Mucosa of descending colon (tissue), 3 donors: ENCODE results near the gene SDHA. TPM values are rescaled to one million over a fixed set of nuclear protein-coding genes. Genes with fewer than 3 reads are reported as not detected.

Experiments used
- ATAC-seq: fragments of 200-7000 bp; cut with Tn5 transposase; one replicate; pipeline ENCODE4 v1.9.1; 2020; ENCODE audit warnings: mild to moderate bottlenecking, moderate library complexity
- DNase-seq, 3 donors: peaks; one replicate each; pipeline ENCODE4 v3.0.0-alpha.2; 2020
- H3K36me3 ChIP-seq: fragments of 200-600 bp; one replicate; pipeline ENCODE4 v1.8.0; 2021; ENCODE audit warnings: low read depth, mild to moderate bottlenecking
- H3K4me1 ChIP-seq: fragments of 200-600 bp; one replicate; pipeline ENCODE4 v1.8.0; 2021; ENCODE audit warnings: low read depth, mild to moderate bottlenecking
- H3K4me3 ChIP-seq: fragments of 200-600 bp; one replicate; pipeline ENCODE4 v1.8.0; 2021; ENCODE audit warnings: mild to moderate bottlenecking
- H3K9me3 ChIP-seq: fragments of 200-600 bp; one replicate; pipeline ENCODE4 v1.8.0; 2021; ENCODE audit warnings: mild to moderate bottlenecking
- intact Hi-C, 2 donors: fragments of 100-400 bp; cut with DNase I in 1 of 2; cut with micrococcal nuclease in 1 of 2; formaldehyde crosslinking; loops; one replicate each; pipeline versions ENCODE4 v1.11.0 to v1.11.1; 2022; cut with DNase I, micrococcal nuclease
- total RNA-seq, 3 donors: library from RNA; stranded (reverse); fragmentation: NEBNext Ultra II Directional in 2 of 3; extraction: Animal tissue kit (Norgen Biotek cat#: 25700) in 2 of 3; gene quantifications; one replicate each; pipeline versions ENCODE4 v1.2.1 to v1.2.4, GENCODE V29; 2021 to 2023
- TF ChIP-seq, protein P1 (sequence below): fragments of 200-600 bp; IDR thresholded peaks from one replicate; pipeline ENCODE4 v1.8.0; 2022; ENCODE audit warnings: antibody characterized with exemption, mild to moderate bottlenecking
- donor health status: DM: no; HTN: no; CAD: no; lungs with moderate emphysema.
- donor health status: DM: no; HTN: no; CAD: no.
- donor health status: DM: no; HTN: yes; CAD: no.

SDHA gene
- total RNA-seq, 3 donors from 2014 or later, result 223 to 322 (median 249) TPM

DNA sequence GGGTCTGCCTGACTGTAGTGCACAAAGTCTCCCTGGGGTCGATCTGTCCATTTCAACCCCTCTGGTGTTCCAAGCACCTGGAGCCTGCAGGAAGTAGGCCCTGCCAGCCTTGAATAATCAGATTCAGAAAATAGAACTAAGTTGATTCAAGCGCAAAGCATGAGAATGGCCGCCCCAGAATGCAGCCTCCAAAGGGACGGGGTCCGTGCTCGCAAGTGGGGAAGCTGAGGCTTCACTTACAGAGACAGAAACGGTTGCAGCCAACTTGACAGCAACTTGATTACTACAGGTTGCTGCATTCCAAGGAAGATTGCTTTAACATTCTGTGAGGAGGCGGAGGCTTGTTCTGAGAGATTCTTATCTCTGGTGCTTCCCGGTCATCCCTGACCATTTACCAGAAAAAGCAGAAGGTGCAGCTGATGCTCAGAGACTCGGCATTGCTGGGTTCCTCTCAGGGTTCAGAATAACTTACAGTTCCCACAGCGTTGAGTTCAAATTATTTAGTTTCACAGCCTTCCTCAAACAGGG is 41.8 kb upstream of the SDHA start:
- Histone ChIP-seq H3K4me3 (no peak overlapping the region), H3K36me3 (no peaks in the 10 kb centered on the region), H3K4me1 (no peaks in the 10 kb centered on the region), H3K9me3 (no peaks in the 10 kb centered on the region)
- intact Hi-C loops, result no loop called here
- TF ChIP-seq, protein P1, sequence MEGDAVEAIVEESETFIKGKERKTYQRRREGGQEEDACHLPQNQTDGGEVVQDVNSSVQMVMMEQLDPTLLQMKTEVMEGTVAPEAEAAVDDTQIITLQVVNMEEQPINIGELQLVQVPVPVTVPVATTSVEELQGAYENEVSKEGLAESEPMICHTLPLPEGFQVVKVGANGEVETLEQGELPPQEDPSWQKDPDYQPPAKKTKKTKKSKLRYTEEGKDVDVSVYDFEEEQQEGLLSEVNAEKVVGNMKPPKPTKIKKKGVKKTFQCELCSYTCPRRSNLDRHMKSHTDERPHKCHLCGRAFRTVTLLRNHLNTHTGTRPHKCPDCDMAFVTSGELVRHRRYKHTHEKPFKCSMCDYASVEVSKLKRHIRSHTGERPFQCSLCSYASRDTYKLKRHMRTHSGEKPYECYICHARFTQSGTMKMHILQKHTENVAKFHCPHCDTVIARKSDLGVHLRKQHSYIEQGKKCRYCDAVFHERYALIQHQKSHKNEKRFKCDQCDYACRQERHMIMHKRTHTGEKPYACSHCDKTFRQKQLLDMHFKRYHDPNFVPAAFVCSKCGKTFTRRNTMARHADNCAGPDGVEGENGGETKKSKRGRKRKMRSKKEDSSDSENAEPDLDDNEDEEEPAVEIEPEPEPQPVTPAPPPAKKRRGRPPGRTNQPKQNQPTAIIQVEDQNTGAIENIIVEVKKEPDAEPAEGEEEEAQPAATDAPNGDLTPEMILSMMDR, result no peak
- DNase-seq (no peak), ATAC-seq (no peak)

DNA sequence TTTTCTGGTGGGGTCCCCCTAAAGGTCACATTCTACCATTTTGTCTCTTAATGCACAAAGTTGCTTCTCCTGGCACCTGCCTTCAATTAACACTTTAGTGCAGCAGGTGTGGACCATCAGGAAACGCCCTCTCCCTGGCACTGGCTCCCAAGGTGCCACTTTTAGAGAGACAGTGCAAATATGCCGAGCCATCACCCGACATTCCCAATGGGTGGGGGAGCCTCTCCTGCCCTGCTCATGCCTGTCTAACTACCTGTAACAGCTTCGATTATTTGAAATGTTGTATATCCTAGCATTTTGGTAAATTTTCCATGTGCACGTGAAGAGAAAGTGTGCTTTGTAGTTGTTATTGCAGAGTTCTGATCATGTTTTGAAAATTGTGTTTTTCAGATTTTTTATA is 40.0 kb upstream of the SDHA start:
- DNase-seq (no peak), ATAC-seq (no peak)
- TF ChIP-seq, protein P1, result no peak
- Histone ChIP-seq H3K4me3 (no peak overlapping the region), H3K4me1 (no peaks in the 10 kb centered on the region), H3K9me3 (no peaks in the 10 kb centered on the region), H3K36me3 (no peaks in the 10 kb centered on the region)
- intact Hi-C loops, result no loop called here

DNA sequence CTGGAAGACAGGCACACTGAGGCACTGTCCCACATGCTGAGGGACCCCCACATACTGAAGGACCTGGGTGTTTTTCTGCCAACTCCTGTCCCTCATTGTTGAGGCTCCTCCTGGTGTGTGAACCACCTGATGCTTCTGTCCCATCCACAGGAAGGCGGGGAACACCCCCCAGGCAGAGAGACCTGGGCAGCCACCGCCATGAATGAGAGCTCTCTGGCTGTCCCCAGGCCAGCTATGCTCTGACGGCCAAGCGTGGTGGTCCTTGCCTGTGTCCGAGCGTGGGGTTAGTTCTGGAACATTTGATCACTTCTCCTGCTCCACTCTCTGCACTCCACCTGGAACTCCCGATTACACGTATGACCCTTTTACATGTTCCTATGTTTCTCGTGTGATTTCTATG is 38.7 kb upstream of the SDHA start:
- intact Hi-C loops, result no loop called here
- TF ChIP-seq, protein P1, result no peak
- Histone ChIP-seq H3K4me1 (no peaks in the 10 kb centered on the region), H3K4me3 (no peak overlapping the region), H3K9me3 (no peaks in the 10 kb centered on the region), H3K36me3 (no peaks in the 10 kb centered on the region)
- no peak for ATAC-seq
- DNase-seq, result no peak

DNA sequence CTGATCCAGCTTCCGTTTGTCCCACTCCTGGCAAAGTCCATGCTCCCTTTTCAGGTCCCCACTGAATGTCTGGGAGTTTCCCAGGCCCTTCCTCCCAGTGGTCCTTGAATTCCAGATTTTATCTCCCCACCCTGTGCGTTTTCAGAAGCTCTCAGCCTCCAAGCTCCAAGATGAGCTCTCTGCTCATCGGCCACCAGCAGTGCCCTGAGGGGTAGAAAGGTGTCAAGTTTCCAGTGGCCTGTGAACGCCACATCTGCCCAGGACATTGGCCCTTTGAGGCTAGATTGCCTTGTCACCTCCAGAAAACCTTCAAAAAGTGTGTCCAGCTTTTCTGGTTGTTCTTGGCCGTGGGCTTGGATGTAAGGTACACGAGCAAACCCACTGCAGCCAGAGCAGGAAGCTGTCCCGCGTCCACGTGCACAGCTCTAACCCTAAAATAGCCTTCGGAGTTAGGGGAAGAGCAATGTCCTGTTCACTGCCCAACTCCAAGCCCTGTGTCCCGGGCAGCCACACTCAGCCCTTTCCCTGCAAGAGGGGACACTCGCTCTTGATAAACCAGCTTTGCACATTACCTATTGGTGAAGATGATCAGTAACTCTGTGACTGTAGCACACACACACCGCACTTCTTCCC is 37.7 kb upstream of the SDHA start:
- H3K9me3 ChIP-seq, result no peaks in the 10 kb centered on the region
- ATAC-seq (no peak), DNase-seq (no peak)
- no peaks in the 10 kb centered on the region for H3K36me3 ChIP-seq
- no peak overlapping the region for H3K4me3 ChIP-seq
- no peaks in the 10 kb centered on the region for H3K4me1 ChIP-seq
- intact Hi-C loops, result no loop called here
- TF ChIP-seq, protein P1, result no peak

DNA sequence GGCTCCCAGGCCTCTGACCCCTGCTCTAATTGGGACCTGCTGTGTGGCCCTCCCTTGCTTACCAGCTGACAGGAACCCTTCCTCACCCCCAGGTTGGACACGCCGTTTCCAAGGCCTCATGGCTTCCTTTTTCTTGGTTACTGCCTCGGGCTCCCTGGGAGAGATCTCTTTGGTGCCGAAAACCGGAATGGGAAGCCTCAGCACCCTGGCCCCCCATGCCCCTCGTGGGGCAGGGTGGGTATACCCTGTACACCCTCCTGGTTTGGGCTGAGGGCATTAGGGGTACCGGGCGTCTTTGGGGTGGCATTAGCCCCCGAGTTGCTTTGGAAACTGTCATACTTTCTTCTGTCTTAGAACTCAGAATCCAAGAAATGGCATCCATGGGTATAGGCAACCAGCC is 37.0 kb upstream of the SDHA start:
- no peaks in the 10 kb centered on the region for H3K36me3 ChIP-seq
- no peak for ATAC-seq
- intact Hi-C loops, result no loop called here
- no peaks in the 10 kb centered on the region for H3K9me3 ChIP-seq
- no peak for DNase-seq
- TF ChIP-seq, protein P1, result no peak
- no peaks in the 10 kb centered on the region for H3K4me1 ChIP-seq
- no peak overlapping the region for H3K4me3 ChIP-seq
